Left kidney (tissue), 2 donors: ENCODE data around the gene DLK1. TPM values are rescaled to one million over a fixed set of nuclear protein-coding genes. Genes with fewer than 3 reads are reported as not detected.

ENCODE experiments used
- DNase-seq: peaks from one replicate; pipeline ENCODE4 v3.0.0-alpha.2; 2013
- polyA plus RNA-seq: library from polyadenylated mRNA; unstranded; fragments of 120-200 nt; gene quantifications from one replicate; pipeline ENCODE4 v1.2.1, GENCODE V29; 2013; ENCODE audit not compliant: insufficient read length

DLK1 gene
- polyA plus RNA-seq, 1 donor = 10.8 TPM

GRCh38 chr14:100692859-100693558, 33.7 kb upstream of the DLK1 start:
- DNase-seq = no peak

- no peak for DNase-seq
These were observed 32.7 kb upstream of the DLK1 start for GRCh38 chr14:100693877-100694578.

GRCh38 chr14:100694579-100695422, 31.9 kb upstream of the DLK1 start:
- no peak for DNase-seq

- no peak for DNase-seq
These were observed 31.3 kb upstream of the DLK1 start for GRCh38 chr14:100695423-100695738.

- no peak for DNase-seq
These were observed 30.7 kb upstream of the DLK1 start for GRCh38 chr14:100696008-100696407.

GRCh38 chr14:100696590-100696989, 30.1 kb upstream of the DLK1 start:
- DNase-seq = no peak

GRCh38 chr14:100698066-100698465, 28.6 kb upstream of the DLK1 start:
- DNase-seq = no peak

GRCh38 chr14:100698666-100699448, 27.8 kb upstream of the DLK1 start:
- no peak for DNase-seq

- DNase-seq = no peak
These were observed 25.4 kb upstream of the DLK1 start for GRCh38 chr14:100701314-100701713.

GRCh38 chr14:100702590-100702989, 24.1 kb upstream of the DLK1 start:
- no peak for DNase-seq

- DNase-seq = no peak
These were observed 23.1 kb upstream of the DLK1 start for GRCh38 chr14:100703386-100704220.

GRCh38 chr14:100706200-100706599, 20.5 kb upstream of the DLK1 start:
- DNase-seq = no peak

- DNase-seq = no peak
These were observed 19.8 kb upstream of the DLK1 start for GRCh38 chr14:100706860-100707259.

- no peak for DNase-seq
These were observed 18.0 kb upstream of the DLK1 start for GRCh38 chr14:100708425-100709288.

GRCh38 chr14:100709289-100710284, 17.1 kb upstream of the DLK1 start:
- peak; percentile 61 for DNase-seq

- DNase-seq = no peak
These were observed 16.3 kb upstream of the DLK1 start for GRCh38 chr14:100710391-100710790.

- DNase-seq = no peak
These were observed 15.7 kb upstream of the DLK1 start for GRCh38 chr14:100710826-100711462.

- DNase-seq = no peak
These were observed 15.2 kb upstream of the DLK1 start for GRCh38 chr14:100711493-100711892.
